IMR-90 (cell line): ENCODE measurements around the gene MLIP. TPM values are rescaled to one million over a fixed set of nuclear protein-coding genes. Genes with fewer than 3 reads are reported as not detected.

Experiments used
- ATAC-seq: fragments of 200-7000 bp; cut with Tn5 transposase; 2 replicates; pipeline ENCODE4 v1.9.1; 2020; ENCODE audit warnings: low read depth, mild to moderate bottlenecking, moderate library complexity
- BruUV-seq: library from RNA; stranded (reverse); fragments of 400-500 nt; replicated peaks from 2 replicates; lab custom pipeline; 2021; lab: Mats Ljungman, UMichigan
- CTCF ChIA-PET: fragments of 300-600 bp; formaldehyde crosslinking; extraction: SDS; loops from one replicate; lab custom pipeline; 2021; ENCODE audit warnings: antibody characterized with exemption; lab: Yijun Ruan, JAX
- POLR2A ChIA-PET: fragments of 300-600 bp; sonication (Branson Sonifier 250); formaldehyde crosslinking; loops from one replicate; lab custom pipeline; 2022; ENCODE audit warnings: antibody characterized with exemption; ENCODE audit not compliant: unreplicated experiment; lab: Charles Lee
- DNase-seq: peaks from one replicate; pipeline ENCODE4 v3.0.0; 2013
- H2AFZ ChIP-seq: replicated peaks from 2 replicates; pipeline ENCODE3; 2013; ENCODE audit warnings: low read length, mild to moderate bottlenecking; ENCODE audit not compliant: poor library complexity
- H2AK5ac ChIP-seq: 2 replicates; pipeline ENCODE4 v1.6.1; 2013; ENCODE audit warnings: low read depth, low read length, inconsistent platforms
- H2AK9ac ChIP-seq: replicated peaks from 2 replicates; pipeline ENCODE3; 2013; ENCODE audit warnings: mild to moderate bottlenecking, low read depth, low read length, moderate library complexity; ENCODE audit not compliant: poor library complexity
- H2BK120ac ChIP-seq: 2 replicates; pipeline ENCODE4 v1.6.1; 2013; ENCODE audit warnings: low read depth, low read length, inconsistent platforms
- H2BK15ac ChIP-seq: 3 replicates; pipeline ENCODE4 v1.6.1; 2013; ENCODE audit warnings: low read depth, low read length, inconsistent platforms
- H2BK20ac ChIP-seq: 2 replicates; pipeline ENCODE4 v1.6.1; 2013; ENCODE audit warnings: low read depth, mild to moderate bottlenecking, inconsistent platforms, low read length, moderate library complexity
- H2BK5ac ChIP-seq: 2 replicates; pipeline ENCODE4 v1.6.1; 2013; ENCODE audit warnings: mild to moderate bottlenecking, low read depth, low read length, inconsistent platforms; ENCODE audit not compliant: poor library complexity, severe bottlenecking
- H3K14ac ChIP-seq: replicated peaks from 2 replicates; pipeline ENCODE4 v1.6.1; 2013; ENCODE audit warnings: low read depth, low read length, inconsistent platforms
- H3K18ac ChIP-seq: 2 replicates; pipeline ENCODE4 v1.6.1; 2013; ENCODE audit warnings: low read depth, low read length, control low read depth
- H3K23ac ChIP-seq: 2 replicates; pipeline ENCODE4 v1.6.1; 2013; ENCODE audit warnings: low read depth, low read length, inconsistent platforms
- H3K27ac ChIP-seq: 2 replicates; pipeline ENCODE4 v1.5.1; 2013; ENCODE audit warnings: mild to moderate bottlenecking, control low read depth, low read length; ENCODE audit not compliant: insufficient read depth
- H3K27me3 ChIP-seq: 2 replicates; pipeline ENCODE4 v1.6.1; 2013; ENCODE audit warnings: low read length; ENCODE audit not compliant: control insufficient read depth, insufficient read depth
- H3K36me3 ChIP-seq: 2 replicates; pipeline ENCODE4 v1.6.1; 2013; ENCODE audit warnings: low read length, mixed read lengths; ENCODE audit not compliant: control insufficient read depth, insufficient read depth
- H3K4ac ChIP-seq: 2 replicates; pipeline ENCODE4 v1.6.1; 2013; ENCODE audit warnings: low read depth, low read length, inconsistent platforms
- H3K4me1 ChIP-seq: 2 replicates; pipeline ENCODE4 v1.6.1; 2013; ENCODE audit warnings: low read length, mixed read lengths; ENCODE audit not compliant: control insufficient read depth, insufficient read depth
- H3K4me2 ChIP-seq: 2 replicates; pipeline ENCODE4 v1.6.1; 2013; ENCODE audit warnings: low read depth, mild to moderate bottlenecking, control low read depth, low read length, moderate library complexity
- H3K4me3 ChIP-seq: 2 replicates; pipeline ENCODE4 v1.5.1; 2013; ENCODE audit warnings: low read depth, mild to moderate bottlenecking, control low read depth, low read length, moderate library complexity; ENCODE audit not compliant: insufficient read depth
- H3K56ac ChIP-seq: 2 replicates; pipeline ENCODE4 v1.6.1; 2013; ENCODE audit warnings: low read length, inconsistent platforms; ENCODE audit not compliant: insufficient read depth; ENCODE audit errors: extremely low read depth
- H3K79me1 ChIP-seq, 2 experiments: 2 replicates each; pipeline ENCODE4 v1.6.1; 2013; ENCODE audit warnings: low read length in 2 of 2, inconsistent platforms in 1 of 2, low read depth in 1 of 2
- H3K9ac ChIP-seq: 2 replicates; pipeline ENCODE4 v1.6.1; 2013; ENCODE audit warnings: low read depth, low read length, control low read depth
- H3K9me1 ChIP-seq: 2 replicates; pipeline ENCODE4 v1.6.1; 2013; ENCODE audit warnings: low read length, inconsistent platforms; ENCODE audit not compliant: insufficient read depth
- H3K9me3 ChIP-seq: 2 replicates; pipeline ENCODE4 v1.6.1; 2013; ENCODE audit warnings: low read length; ENCODE audit not compliant: control insufficient read depth, insufficient read depth
- H4K20me1 ChIP-seq: 2 replicates; pipeline ENCODE4 v1.6.1; 2013; ENCODE audit warnings: low read length, inconsistent platforms; ENCODE audit not compliant: insufficient read depth
- H4K5ac ChIP-seq: 2 replicates; pipeline ENCODE4 v1.6.1; 2013; ENCODE audit warnings: mild to moderate bottlenecking, low read depth, low read length, control low read depth
- H4K8ac ChIP-seq, 2 experiments: 2 replicates each; pipeline ENCODE4 v1.6.1; 2013; ENCODE audit warnings: low read depth in 2 of 2, low read length in 2 of 2, control low read depth in 1 of 2, inconsistent platforms in 1 of 2
- H4K91ac ChIP-seq: 2 replicates; pipeline ENCODE4 v1.6.1; 2013; ENCODE audit warnings: low read depth, low read length, inconsistent platforms; ENCODE audit not compliant: insufficient read depth
- BHLHE40 ChIP-seq: fragments of 150-350 bp; IDR thresholded peaks from 2 replicates; pipeline ENCODE4 v1.6.1; 2016; ENCODE audit warnings: mild to moderate bottlenecking, low read depth, low read length
- CHD1 ChIP-seq: IDR thresholded peaks from 2 replicates; pipeline ENCODE4 v1.6.1; 2012; ENCODE audit warnings: low read depth, low read length, improper control_type of control experiment
- ELK1 ChIP-seq: fragments of 150-350 bp; IDR thresholded peaks from 2 replicates; pipeline ENCODE4 v1.6.1; 2016; ENCODE audit warnings: low read depth, mild to moderate bottlenecking, low read length, moderate library complexity, borderline replicate concordance
- MAFK ChIP-seq: IDR thresholded peaks from 2 replicates; pipeline ENCODE4 v1.6.1; 2012; ENCODE audit warnings: low read depth, low read length, improper control_type of control experiment
- MAZ ChIP-seq: IDR thresholded peaks from 2 replicates; pipeline ENCODE4 v1.6.1; 2012; ENCODE audit warnings: low read depth, mild to moderate bottlenecking, low read length, improper control_type of control experiment, moderate library complexity, borderline replicate concordance
- POLR2A ChIP-seq: IDR thresholded peaks from 2 replicates; pipeline ENCODE4 v1.6.1; 2012; ENCODE audit warnings: mild to moderate bottlenecking, low read depth, low read length
- RAD21 ChIP-seq: IDR thresholded peaks from 2 replicates; pipeline ENCODE4 v1.6.1; 2012; ENCODE audit warnings: low read length, improper control_type of control experiment
- SMC3 ChIP-seq: fragments of 150-350 bp; IDR thresholded peaks from 2 replicates; pipeline ENCODE4 v1.6.1; 2016; ENCODE audit warnings: low read depth, mild to moderate bottlenecking, antibody characterized with exemption, low read length, moderate library complexity
- USF2 ChIP-seq: fragments of 150-350 bp; IDR thresholded peaks from 2 replicates; pipeline ENCODE4 v1.6.1; 2017; ENCODE audit warnings: mild to moderate bottlenecking, antibody characterized with exemption, low read length, low read depth
- WGBS, 2 experiments: methylation state at CpG; one replicate each; pipeline versions ENCODE4 v1.1.5 to v1.1.7; 2013; ENCODE audit warnings: missing lambda C conversion rate in 2 of 2; ENCODE audit not compliant: insufficient read length in 1 of 2; ENCODE audit errors: extremely low coverage in 2 of 2; 5-methylcytosine and 5-hydroxymethylcytosine counted together
- dilution Hi-C: fragments of 300-500 bp; cut with HindIII; formaldehyde crosslinking; loops from one replicate; pipeline ENCODE4 v1.14.3; 2018; ENCODE audit warnings: low sequenced_read_pairs; ENCODE audit not compliant: unreplicated experiment
- in situ Hi-C: fragments of 300-500 bp; cut with MboI; formaldehyde crosslinking; loops from 3 replicates; pipeline ENCODE4 v1.14.3; 2019; ENCODE audit warnings: low sequenced_read_pairs, inconsistent platforms, mixed read lengths
- intact Hi-C: fragments of 100-400 bp; cut with micrococcal nuclease; formaldehyde crosslinking; loops from 2 replicates; pipeline ENCODE4 v1.10.0; 2022
- polyA plus RNA-seq, 3 experiments: library from polyadenylated mRNA; depleted of rRNA; stranded (reverse); fragments of >200 nt; gene quantifications; 2 replicates each; pipeline ENCODE4 v1.2.3, GENCODE V29; 2012; ENCODE audit warnings: low replicate concordance in 1 of 3
- total RNA-seq: library from RNA; depleted of rRNA; stranded (reverse); fragments of >200 nt; gene quantifications from 2 replicates; pipeline ENCODE4 v1.2.3, GENCODE V29; 2012

Gene MLIP
- total and polyA plus RNA-seq, 2 of the 4 experiments (the other 2 are of a cell fraction) = not detected

GRCh38 chr6:54285595-54285994 is 174.4 kb downstream of the MLIP start:
- no TSS peak for BruUV-seq
- H3K27me3 ChIP-seq = no peaks in the 10 kb centered on the region
- no peak overlapping the region for H3K9ac ChIP-seq
- H2BK20ac ChIP-seq = no peak overlapping the region; the same call in 1 of the 2 replicates
- dilution Hi-C loops = no loop called here
- H4K5ac ChIP-seq = no peak overlapping the region
- H2BK120ac ChIP-seq = peak overlapping the region; percentile 62
- H3K27ac ChIP-seq = no peak overlapping the region
- DNase-seq (no peak), ATAC-seq (no peak)
- H3K18ac ChIP-seq = no peak overlapping the region; the same call in 1 of the 2 replicates
- no peak overlapping the region for H2AK5ac ChIP-seq
- H3K9me3 ChIP-seq = no peaks in the 10 kb centered on the region
- no peaks in the 10 kb centered on the region for H3K79me1 ChIP-seq
- H3K14ac ChIP-seq = no peak overlapping the region; the same call in 1 of the 2 replicates
- in situ Hi-C loops = no loop called here
- POLR2A ChIA-PET = no interaction called here
- H3K36me3 ChIP-seq = no peaks in the 10 kb centered on the region
- TF ChIP-seq MAFK (no peak), RAD21 (no peak), USF2 (no peak), CHD1 (no peak), POLR2A (no peak), MAZ (no peak), ELK1 (no peak), SMC3 (no peak), BHLHE40 (no peak)
- H3K9me1 ChIP-seq = 0 out of 2 replicates have a peak, but pooled peaks cover 1% of the 10 kb centered on the region
- no peak overlapping the region for H3K23ac ChIP-seq
- no peak overlapping the region for H3K4me3 ChIP-seq
- H3K56ac ChIP-seq = no peak overlapping the region
- no CpG with 5 or more reads among the region's 3 CpGs for WGBS, 2 experiments
- H3K4ac ChIP-seq = no peak overlapping the region; the same call in 1 of the 2 replicates
- H4K20me1 ChIP-seq = no peaks in the 10 kb centered on the region
- no peak overlapping the region; the same call in 1 of the 2 replicates for H4K91ac ChIP-seq
- peak overlapping the region; percentile 5; the same call in 1 of the 3 replicates for H2BK15ac ChIP-seq
- H2BK5ac ChIP-seq = no peak overlapping the region
- no peak overlapping the region for H2AFZ ChIP-seq
- peak overlapping the region in 1 of 2 experiments; percentile 39; a peak in 1 of 4 replicates for H4K8ac ChIP-seq
- CTCF ChIA-PET = no interaction called here
- intact Hi-C loops = no loop called here
- H3K4me1 ChIP-seq = no peaks in the 10 kb centered on the region
- no peak overlapping the region for H3K4me2 ChIP-seq
- no peak overlapping the region for H2AK9ac ChIP-seq
